GM18909 (cell line): ENCODE data around the gene SNX4.
"Not testable (repeated sequence)": the region's sequence is repeated elsewhere in the genome, so short reads cannot be mapped to it uniquely, and the experiment has no call there.

ENCODE experiments used
- ATAC-seq: cut with Tn5 transposase; IDR thresholded peaks from one replicate; pipeline ENCODE4 v1.9.1; 2021; ENCODE audit warnings: mild to moderate bottlenecking; ENCODE audit not compliant: unreplicated experiment, poor library complexity

SNX4 gene

GRCh38 chr3:125519678-125520562 lies at the start of gene SNX4:
TSS of gene SNX4 (minus strand) at chr3:125520202. CDS start at chr3:125520172, 30 bp downstream.
- peak; percentile 85 for ATAC-seq

- ATAC-seq = no peak
Observed at GRCh38 chr3:125556314-125556713, 36.3 kb upstream of the SNX4 start.

- ATAC-seq = no peak
Observed at GRCh38 chr3:125552401-125552800, 32.4 kb upstream of the SNX4 start.

- no peak for ATAC-seq
Observed at GRCh38 chr3:125528920-125529319, 8.9 kb upstream of the SNX4 start.

GRCh38 chr3:125525153-125525552 lies 5.2 kb upstream of the SNX4 start:
- no peak for ATAC-seq

GRCh38 chr3:125520563-125520919 lies 539 bp upstream of the SNX4 start:
- ATAC-seq = not testable (repeated sequence)

GRCh38 chr3:125515421-125515820 lies 4.6 kb downstream of the SNX4 start:
- no peak for ATAC-seq

GRCh38 chr3:125513490-125514115 lies 6.4 kb downstream of the SNX4 start:
- ATAC-seq = no peak

GRCh38 chr3:125512135-125512920 lies 7.7 kb downstream of the SNX4 start:
- no peak for ATAC-seq

- ATAC-seq = no peak
Observed at GRCh38 chr3:125511420-125512118, 8.4 kb downstream of the SNX4 start.

GRCh38 chr3:125507128-125507527 lies 12.9 kb downstream of the SNX4 start:
- ATAC-seq = no peak

GRCh38 chr3:125498630-125499029 lies 21.4 kb downstream of the SNX4 start:
- ATAC-seq = no peak

- ATAC-seq = no peak
Observed at GRCh38 chr3:125496701-125497100, 23.3 kb downstream of the SNX4 start.

- no peak for ATAC-seq
Observed at GRCh38 chr3:125482406-125482805, 37.6 kb downstream of the SNX4 start.

GRCh38 chr3:125481786-125482185 lies 38.2 kb downstream of the SNX4 start:
- no peak for ATAC-seq

- ATAC-seq = not testable (repeated sequence)
Observed at GRCh38 chr3:125481375-125481759, 38.6 kb downstream of the SNX4 start.

GRCh38 chr3:125480656-125481374 lies 39.2 kb downstream of the SNX4 start:
- no peak for ATAC-seq

GRCh38 chr3:125479091-125479490 lies 40.9 kb downstream of the SNX4 start:
- no peak for ATAC-seq

- no peak for ATAC-seq
Observed at GRCh38 chr3:125478326-125478725, 41.7 kb downstream of the SNX4 start.

- no peak for ATAC-seq
Observed at GRCh38 chr3:125477701-125478100, 42.3 kb downstream of the SNX4 start.
